Adrenal gland (tissue), 12 donors: ENCODE results near the gene PMCH. TPM values are rescaled to one million over a fixed set of nuclear protein-coding genes. Genes with fewer than 3 reads are reported as not detected.

Source experiments
- DNase-seq, 7 donors: peaks; one replicate each; pipeline ENCODE4 v3.0.0-alpha.2; 2019 to 2020
- H3K27ac ChIP-seq, 5 donors: fragments of 200-600 bp; sonication (generic) in 4 of 5; 1 replicate in 3 of 5; 2 replicates in 2 of 5; pipeline versions ENCODE4 v1.5.1 to v1.8.0; 2016 to 2020; ENCODE audit warnings: mild to moderate bottlenecking in 1 of 5
- H3K27me3 ChIP-seq: fragments of 200-600 bp; 2 replicates; pipeline ENCODE4 v1.8.0; 2021
- H3K36me3 ChIP-seq, 2 donors: fragments of 200-600 bp; replicated peaks in 1 of 2; 1 replicate in 1 of 2; 2 replicates in 1 of 2; pipeline versions ENCODE4 v1.5.1 to v1.8.0; 2018 to 2022
- H3K4me1 ChIP-seq, 2 donors: fragments of 200-600 bp; replicated peaks in 1 of 2; 1 replicate in 1 of 2; 2 replicates in 1 of 2; pipeline versions ENCODE4 v1.5.1 to v1.8.0; 2018 to 2021
- H3K4me3 ChIP-seq, 4 donors: fragments of 200-600 bp; sonication (generic) in 3 of 4; one replicate each; pipeline ENCODE4 v1.5.1; 2016 to 2018
- H3K9me3 ChIP-seq, 3 donors: fragments of 200-600 bp; sonication (generic) in 1 of 3; replicated peaks in 1 of 3; 1 replicate in 2 of 3; 2 replicates in 1 of 3; pipeline versions ENCODE4 v1.5.1 to v1.8.0; 2016 to 2021
- CTCF ChIP-seq, 6 experiments: fragments of 450-650 bp in 4 of 6; fragments of 200-600 bp in 2 of 6; sonication (generic) in 1 of 6; IDR thresholded peaks; 1 replicate in 5 of 6; 2 replicates in 1 of 6; pipeline versions ENCODE4 v1.5.1 to v1.8.0; 2016 to 2021; ENCODE audit warnings: antibody characterized with exemption in 6 of 6, mild to moderate bottlenecking in 2 of 6, moderate library complexity in 1 of 6
- POLR2A ChIP-seq, 2 donors: fragments of 450-650 bp; IDR thresholded peaks; one replicate each; pipeline ENCODE4 v1.6.1; 2017; ENCODE audit warnings: antibody characterized with exemption in 2 of 2, mild to moderate bottlenecking in 2 of 2, moderate library complexity in 1 of 2
- WGBS, 4 donors: extraction: QIAGEN DNeasy Blood & Tissue Kit in 2 of 4; methylation state at CpG; one replicate each; pipeline versions ENCODE4 v1.1.5 to v1.1.7; 2013 to 2017; 5-methylcytosine and 5-hydroxymethylcytosine counted together
- intact Hi-C, 2 donors: fragments of 100-400 bp; cut with DNase I; formaldehyde crosslinking; loops; one replicate each; pipeline versions ENCODE4 v1.14.1 to v1.15.0; 2022 to 2023
- polyA plus RNA-seq, 3 donors: library from polyadenylated mRNA; stranded (reverse); fragments of 200-250 nt in 2 of 3; fragments of 350-450 nt in 1 of 3; fragmentation: Illumina TruSeq in 1 of 3; extraction: RNeasy Lipid Tissue Mini Kit (QIAGEN cat#74804) in 1 of 3; gene quantifications; one replicate each; pipeline ENCODE4 v1.2.3, GENCODE V29; 2013 to 2014
- total RNA-seq, 9 donors: library from RNA; depleted of rRNA in 4 of 9; stranded (reverse); fragments of >200 nt in 4 of 9; fragments of 120-200 nt in 1 of 9; fragmentation: NEBNext Ultra II Directional in 1 of 9; extraction: Animal tissue kit (Norgen Biotek cat#: 25700) in 1 of 9; gene quantifications; one replicate each; pipeline versions ENCODE4 v1.1.0 to v1.2.4, GENCODE V29; 2013 to 2023
- donor health status: healthy with polysubstance abuse.
- donor health status: Bipolar disorder and iron deficiency.
- donor health status: DM: yes; HTN: yes; CAD: no.
- donor health status: DM: no; HTN: no; CAD: no.
- donor health status: DM: no; HTN: no; CAD: no.
- donor health status: DM: yes; HTN: yes; CAD: no.

The PMCH gene
- total and polyA plus RNA-seq, 12 donors: not detected

DNA sequence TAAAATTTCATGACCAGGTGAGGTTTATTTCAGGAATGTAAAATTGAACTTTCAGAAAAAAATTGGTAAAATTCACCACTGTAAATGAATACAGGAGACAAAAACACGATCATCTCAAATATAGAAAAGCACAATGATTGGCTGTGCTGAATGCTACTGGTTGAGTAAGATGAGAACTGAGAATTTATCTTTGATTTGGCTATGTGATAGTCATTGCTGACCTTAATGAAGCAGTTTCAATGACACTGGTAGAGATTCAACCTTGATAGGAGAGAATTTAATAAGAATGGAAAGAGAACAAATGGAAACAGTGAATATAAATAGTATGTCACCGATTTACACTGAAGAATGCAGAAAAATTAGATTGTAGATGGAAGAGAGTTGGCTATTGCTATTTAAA lies 6.4 kb upstream of the PMCH start:
- H3K36me3 ChIP-seq: no peaks in the 10 kb centered on the region
- H3K9me3 ChIP-seq: no peaks in the 10 kb centered on the region
- H3K27me3 ChIP-seq: no peaks in the 10 kb centered on the region
- 70 to 74% (median 71%) methylated on average over 2 of the region's 2 CpGs for WGBS, 4 donors
- H3K27ac ChIP-seq: no peak overlapping the region
- no peaks in the 10 kb centered on the region for H3K4me1 ChIP-seq
- intact Hi-C loops: no loop called here
- DNase-seq: no peak
- TF ChIP-seq POLR2A (IDR thresholded peaks at IDR 0.05) (no peak), CTCF (IDR thresholded peaks at IDR 0.05) (no peak)
- H3K4me3 ChIP-seq: no peak overlapping the region

- WGBS, 4 donors: 84 to 86% (median 85%) methylated on average over 4 of the region's 4 CpGs
- H3K27ac ChIP-seq: no peak overlapping the region
- H3K4me3 ChIP-seq: no peak overlapping the region
- no peak for TF ChIP-seq CTCF (IDR thresholded peaks at IDR 0.05)
- TF ChIP-seq POLR2A (IDR thresholded peaks at IDR 0.05): no peak
- intact Hi-C loops: no loop called here
- H3K9me3 ChIP-seq: no peaks in the 10 kb centered on the region
- H3K27me3 ChIP-seq: no peaks in the 10 kb centered on the region
- no peaks in the 10 kb centered on the region for H3K36me3 ChIP-seq
- H3K4me1 ChIP-seq: no peaks in the 10 kb centered on the region
- DNase-seq: no peak
Measured at GRCh38 chr12:102202556-102202955, 4.9 kb upstream of the PMCH start.

DNA sequence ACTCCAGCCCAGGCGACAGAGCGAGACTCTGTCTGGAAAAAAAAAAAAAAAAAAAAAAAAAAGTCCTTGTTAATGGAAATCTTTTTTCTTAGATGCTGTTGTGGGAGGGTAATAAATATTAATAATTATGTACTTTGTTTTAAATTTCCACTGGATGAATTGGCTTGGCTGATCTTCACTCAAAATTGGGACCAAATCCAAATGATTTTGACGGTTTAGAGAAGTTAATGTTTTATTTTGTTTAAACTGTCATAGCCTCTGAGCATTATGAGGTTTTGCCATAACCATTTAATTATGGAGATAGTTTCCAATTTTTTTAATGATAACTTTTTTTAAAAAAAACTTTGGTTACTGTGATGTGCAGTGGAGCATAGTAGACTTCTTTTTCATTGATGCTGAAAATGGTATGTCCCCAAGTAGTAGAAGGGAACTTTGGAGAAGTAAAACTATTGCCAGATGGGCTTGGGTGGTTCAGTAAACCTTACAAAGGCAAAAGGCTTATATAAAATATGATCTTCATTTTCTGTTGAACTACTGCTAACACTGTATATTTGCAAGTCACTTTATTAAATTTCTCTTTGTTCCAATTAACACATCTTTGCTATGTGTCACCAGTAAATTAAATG lies 3.9 kb upstream of the PMCH start:
- Histone ChIP-seq H3K4me3 (no peak overlapping the region), H3K36me3 (no peaks in the 10 kb centered on the region), H3K9me3 (no peaks in the 10 kb centered on the region), H3K4me1 (no peaks in the 10 kb centered on the region), H3K27ac (no peak overlapping the region), H3K27me3 (no peaks in the 10 kb centered on the region)
- DNase-seq: no peak
- TF ChIP-seq POLR2A (IDR thresholded peaks at IDR 0.05) (no peak), CTCF (IDR thresholded peaks at IDR 0.05) (no peak)
- WGBS, 4 donors: 76 to 87% (median 83%) methylated on average over 3 of the region's 3 CpGs
- intact Hi-C loops: no loop called here

DNA sequence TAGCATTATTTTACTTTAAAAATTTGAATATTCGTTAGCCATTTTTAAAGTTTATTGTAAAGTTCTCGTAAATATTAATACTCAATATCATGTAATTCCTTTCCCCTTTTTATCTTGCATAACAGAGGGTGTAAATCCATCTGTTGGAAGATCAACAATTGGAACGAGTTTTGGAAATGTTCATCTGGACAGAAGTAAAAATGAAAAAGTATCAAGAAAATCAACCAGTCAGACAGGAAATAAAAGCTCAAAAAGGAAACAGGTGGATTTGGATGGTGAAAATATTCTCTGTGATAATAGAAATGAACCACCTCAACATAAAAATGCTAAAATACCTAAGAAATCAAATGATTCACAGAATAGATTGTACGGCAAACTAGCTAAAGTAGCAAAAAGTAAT lies 1.8 kb downstream of the PMCH start:
- intact Hi-C loops: no loop called here
- WGBS, 4 donors: 88 to 91% (median 88%) methylated on average over 4 of the region's 4 CpGs
- Histone ChIP-seq H3K36me3 (no peaks in the 10 kb centered on the region), H3K27ac (no peak overlapping the region), H3K9me3 (no peaks in the 10 kb centered on the region), H3K4me1 (no peaks in the 10 kb centered on the region), H3K27me3 (no peaks in the 10 kb centered on the region), H3K4me3 (no peak overlapping the region)
- DNase-seq: no peak
- no peak for TF ChIP-seq CTCF (IDR thresholded peaks at IDR 0.05)
- TF ChIP-seq POLR2A (IDR thresholded peaks at IDR 0.05): no peak
